ENCODE measurements around the gene GTF2A1L. TPM values are rescaled to one million over a fixed set of nuclear protein-coding genes. Genes with fewer than 3 reads are reported as not detected.
"Not testable (repeated sequence)": the region's sequence is repeated elsewhere in the genome, so short reads cannot be mapped to it uniquely, and the experiment has no call there.

GTF2A1L gene
- total RNA-seq, 2 experiments from 2014 or later = not detected

DNA sequence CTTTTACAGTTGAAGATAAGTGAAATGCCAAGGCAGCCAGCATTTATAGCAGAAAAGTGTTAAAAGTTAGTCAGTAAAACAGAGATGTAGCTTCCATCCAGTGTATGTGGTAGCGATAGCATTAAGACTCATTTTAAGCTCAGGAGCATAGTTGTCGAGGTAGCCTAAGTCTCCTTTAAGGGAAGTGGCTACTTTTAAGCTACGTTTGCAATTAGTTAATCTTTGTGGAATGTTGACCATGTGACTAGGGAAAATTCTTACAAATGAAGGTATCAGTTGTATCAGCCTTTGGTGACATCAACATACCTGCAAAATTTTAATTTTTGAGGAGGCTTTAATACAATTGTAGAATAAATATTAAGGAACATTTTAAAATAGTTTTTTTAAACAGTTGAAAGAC is 76.0 kb downstream of the GTF2A1L start:
- H3K4me3 Mint-ChIP-seq = no peak overlapping the region
- POLR2A ChIA-PET = no interaction called here
- H3K36me3 Mint-ChIP-seq (ENCODE audit: low read depth) = no peaks in the 10 kb centered on the region
- CTCF ChIA-PET = no interaction called here
- H3K9me3 Mint-ChIP-seq = no peaks in the 10 kb centered on the region
- no peaks in the 10 kb centered on the region for H3K4me1 Mint-ChIP-seq
- no peak for DNase-seq
- no peaks in the 10 kb centered on the region for H3K27me3 Mint-ChIP-seq
- H3K27ac Mint-ChIP-seq = no peak overlapping the region

DNA sequence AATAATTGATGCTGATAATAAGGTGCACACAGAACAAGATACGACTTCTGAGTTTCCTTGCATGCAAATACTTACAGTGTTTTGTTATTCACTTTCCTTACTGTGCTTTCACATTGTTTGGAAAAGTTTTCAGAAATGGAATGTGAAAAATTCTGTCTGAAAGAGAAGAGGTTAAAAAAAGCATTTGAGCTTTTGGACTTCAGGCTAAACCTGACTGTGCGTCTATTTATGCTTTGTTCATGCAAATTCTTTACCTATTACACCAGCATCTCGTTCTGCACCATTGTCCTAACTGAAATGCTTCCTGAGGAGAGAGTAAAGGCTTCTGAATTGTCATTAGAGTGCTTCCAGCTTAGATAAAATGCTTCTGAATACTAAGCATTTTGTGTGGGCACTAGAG is 76.5 kb downstream of the GTF2A1L start:
- no peak overlapping the region for H3K4me3 Mint-ChIP-seq
- no peaks in the 10 kb centered on the region for H3K4me1 Mint-ChIP-seq
- ChIA-PET POLR2A (no interaction called here), CTCF (no interaction called here)
- no peak overlapping the region for H3K27ac Mint-ChIP-seq
- H3K36me3 Mint-ChIP-seq (ENCODE audit: low read depth) = no peaks in the 10 kb centered on the region
- no peak for DNase-seq
- H3K27me3 Mint-ChIP-seq = no peaks in the 10 kb centered on the region
- H3K9me3 Mint-ChIP-seq = no peaks in the 10 kb centered on the region

DNA sequence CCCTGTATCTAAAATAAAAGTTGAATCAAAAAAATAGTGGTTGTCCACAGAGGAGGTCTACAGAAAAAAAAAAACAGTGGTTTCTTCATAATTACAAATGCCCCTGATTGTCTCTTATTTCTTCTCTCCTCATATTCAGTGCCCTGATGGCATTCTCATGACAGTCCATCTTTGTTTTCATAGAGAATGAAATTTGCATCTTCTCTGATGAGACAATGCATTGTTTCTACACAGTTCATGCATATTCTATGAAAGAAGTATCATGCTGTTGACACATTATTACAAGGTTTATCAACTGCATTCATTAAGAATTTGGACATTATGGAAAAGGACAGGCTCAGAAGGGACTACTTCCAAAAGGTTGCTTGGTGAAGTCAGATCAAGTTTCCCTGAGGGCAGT is 78.3 kb downstream of the GTF2A1L start:
- POLR2A ChIA-PET = no interaction called here
- H3K27me3 Mint-ChIP-seq = no peaks in the 10 kb centered on the region

DNA sequence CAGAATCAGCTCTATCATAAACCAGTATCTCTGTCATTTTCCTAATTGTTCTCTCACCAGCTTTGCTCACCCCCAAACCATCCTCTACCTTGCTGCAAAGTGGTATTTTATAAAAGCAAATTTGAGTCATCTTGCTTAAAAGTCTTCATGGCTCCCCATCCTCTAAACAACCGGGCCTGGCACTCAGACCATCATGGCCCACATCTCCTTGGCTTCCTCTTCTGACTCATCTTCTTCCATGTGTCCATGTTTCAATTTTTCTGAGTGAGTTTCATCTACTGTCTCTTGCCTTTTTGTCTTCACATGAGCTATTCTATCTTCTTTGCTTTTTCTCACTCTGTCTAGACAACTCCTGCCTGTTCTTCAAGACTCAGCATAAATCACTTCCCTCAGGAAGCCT is 79.2 kb downstream of the GTF2A1L start:
- Mint-ChIP-seq H3K4me1 (no peaks in the 10 kb centered on the region), H3K27me3 (no peaks in the 10 kb centered on the region), H3K9me3 (no peaks in the 10 kb centered on the region), H3K36me3 (ENCODE audit: low read depth) (no peaks in the 10 kb centered on the region), H3K4me3 (no peak overlapping the region), H3K27ac (no peak overlapping the region)
- no peak for DNase-seq
- POLR2A ChIA-PET = no interaction called here
- CTCF ChIA-PET = no interaction called here

More for the DNA sequence above, 78.3 kb downstream of the GTF2A1L start:
- CTCF ChIA-PET = no interaction called here
- no peaks in the 10 kb centered on the region for H3K4me1 Mint-ChIP-seq
- no peaks in the 10 kb centered on the region for H3K9me3 Mint-ChIP-seq
- no peaks in the 10 kb centered on the region for H3K36me3 Mint-ChIP-seq (ENCODE audit: low read depth)
- H3K4me3 Mint-ChIP-seq = no peak overlapping the region
- no peak for DNase-seq
- H3K27ac Mint-ChIP-seq = no peak overlapping the region

DNA sequence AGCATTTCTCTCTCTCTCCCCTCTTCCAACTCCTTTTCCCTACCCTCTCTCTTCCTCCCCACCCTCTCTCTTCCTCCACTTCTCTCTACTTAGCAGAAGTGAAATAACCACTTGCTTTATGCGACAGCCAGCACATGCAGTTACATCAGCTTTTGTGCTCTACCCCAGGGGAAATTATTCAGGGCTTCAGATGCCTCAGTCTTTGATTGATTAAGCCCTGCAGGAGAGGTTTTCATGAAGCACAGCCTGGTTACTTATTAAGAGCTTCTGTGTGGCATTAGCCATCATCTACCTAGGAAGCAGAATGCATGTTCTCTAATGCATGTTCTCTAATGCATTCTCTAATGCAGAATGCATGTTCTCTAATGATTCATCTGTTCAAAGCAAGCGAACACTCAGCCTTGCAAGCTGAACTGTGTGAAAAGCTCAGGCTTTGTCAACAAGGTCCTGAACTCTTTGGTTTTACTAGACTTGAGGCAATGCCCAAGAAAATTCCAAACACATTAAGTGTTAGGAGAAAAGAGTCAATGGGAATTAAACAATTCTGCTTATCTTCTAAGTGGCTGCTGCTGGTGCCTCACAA is 81.8 kb downstream of the GTF2A1L start:
- Mint-ChIP-seq H3K27me3 (no peaks in the 10 kb centered on the region), H3K36me3 (ENCODE audit: low read depth) (no peaks in the 10 kb centered on the region), H3K4me1 (no peaks in the 10 kb centered on the region), H3K9me3 (no peaks in the 10 kb centered on the region), H3K27ac (no peak overlapping the region), H3K4me3 (no peak overlapping the region)
- ChIA-PET POLR2A (interaction anchor here (0.6 kb wide), 1 partner anchor 85 kb away, joined by 4 read pairs; no protein-coding TSS in a partner anchor), CTCF (no interaction called here)
- no peak for DNase-seq

DNA sequence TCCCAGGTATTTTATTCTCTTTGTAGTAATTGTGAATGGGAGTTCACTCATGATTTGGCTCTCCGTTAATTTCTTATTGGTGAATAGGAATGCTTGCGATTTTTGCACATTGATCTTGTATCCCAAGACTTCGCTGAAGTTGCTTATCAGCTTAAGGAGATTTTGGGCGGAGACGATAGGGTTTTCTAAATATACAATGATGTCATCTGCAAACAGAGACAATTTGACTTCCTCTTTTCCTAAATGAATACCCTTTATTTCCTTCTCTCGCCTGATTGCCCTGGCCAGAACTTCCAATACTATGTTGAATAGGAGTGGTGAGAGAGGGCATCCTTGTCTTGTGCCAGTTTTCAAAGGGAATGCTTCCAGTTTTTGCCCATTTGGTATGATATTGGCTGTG is 86.0 kb downstream of the GTF2A1L start:
- POLR2A ChIA-PET; H3K27ac Mint-ChIP-seq; H3K4me1 Mint-ChIP-seq; H3K9me3 Mint-ChIP-seq; H3K4me3 Mint-ChIP-seq; H3K27me3 Mint-ChIP-seq; H3K36me3 Mint-ChIP-seq (ENCODE audit: low read depth); DNase-seq; CTCF ChIA-PET: not testable (repeated sequence)

DNA sequence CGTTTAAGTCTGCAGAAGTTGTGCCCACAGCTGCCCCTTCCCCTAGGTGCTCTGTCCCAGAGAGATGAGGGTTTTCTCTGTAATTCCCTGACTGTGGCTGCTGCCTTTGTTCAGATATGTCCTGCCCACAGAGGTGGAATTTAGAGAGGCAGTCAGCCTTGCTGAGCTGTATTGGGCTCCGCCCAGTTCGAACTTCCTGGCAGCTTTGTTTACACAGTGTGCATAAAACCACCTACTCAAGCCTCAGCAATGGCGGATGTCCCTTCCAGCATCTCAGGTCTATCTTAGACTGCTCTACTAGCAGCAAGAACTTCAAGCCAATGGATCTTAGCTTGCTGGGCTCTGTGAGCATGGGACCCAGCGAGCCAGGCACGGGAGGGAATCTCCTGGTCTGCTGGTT is 89.8 kb downstream of the GTF2A1L start:
- Mint-ChIP-seq H3K4me3 (no peak overlapping the region), H3K27ac (peak overlapping the region; percentile 42), H3K27me3 (no peaks in the 10 kb centered on the region), H3K4me1 (peaks cover 2% of the 10 kb centered on the region), H3K9me3 (no peaks in the 10 kb centered on the region), H3K36me3 (ENCODE audit: low read depth) (no peaks in the 10 kb centered on the region)
- ChIA-PET CTCF (no interaction called here), POLR2A (no interaction called here)
- DNase-seq = peak; percentile 33

DNA sequence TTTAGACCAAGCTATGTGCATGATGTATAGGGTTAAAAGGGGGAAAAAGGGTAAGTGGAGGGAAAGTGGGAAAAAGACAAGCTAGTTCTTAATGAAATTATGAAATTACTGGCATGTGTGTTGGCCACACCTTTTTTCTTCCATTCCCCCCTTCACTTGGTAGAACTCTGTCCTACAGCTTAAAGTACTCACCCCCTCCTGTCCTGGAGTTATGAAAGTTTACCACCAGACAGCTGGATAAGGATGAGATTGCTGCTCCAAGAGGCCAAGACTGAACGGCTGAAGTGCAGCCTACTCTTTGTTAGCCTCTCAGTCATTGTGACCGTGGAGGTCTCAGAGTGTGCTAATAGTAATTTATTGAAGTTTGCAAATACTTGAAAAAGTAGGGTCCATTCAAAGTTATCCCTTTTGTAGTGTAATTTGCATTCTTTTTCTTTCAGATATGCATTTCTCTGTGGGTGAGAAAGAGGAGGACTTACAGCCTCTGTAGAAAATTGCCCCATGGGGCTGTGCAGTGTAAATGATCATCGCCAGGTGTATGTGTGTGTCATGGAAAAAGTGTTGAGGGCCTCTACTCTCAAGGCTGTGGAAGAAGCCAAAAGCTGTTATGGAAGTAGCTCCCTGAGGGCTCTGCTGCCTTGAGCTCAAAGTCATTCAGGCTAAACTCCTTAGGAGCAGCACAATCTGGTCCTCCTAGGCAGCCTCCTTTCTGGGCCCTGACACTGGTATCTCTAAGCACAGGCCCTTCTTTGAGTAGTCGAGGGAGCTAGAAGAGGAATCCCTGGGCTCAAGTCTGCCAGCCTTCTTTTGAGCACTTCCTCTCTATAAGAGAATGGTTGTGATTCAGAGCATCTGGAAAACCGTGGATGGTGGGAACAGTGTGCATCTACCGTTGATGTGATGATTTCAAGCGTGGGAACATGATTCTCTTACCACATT is 91.7 kb downstream of the GTF2A1L start:
- Mint-ChIP-seq H3K36me3 (ENCODE audit: low read depth) (no peaks in the 10 kb centered on the region), H3K27me3 (no peaks in the 10 kb centered on the region), H3K4me3 (no peak overlapping the region), H3K27ac (no peak overlapping the region), H3K9me3 (no peaks in the 10 kb centered on the region), H3K4me1 (peaks cover 8% of the 10 kb centered on the region)
- no peak for DNase-seq
- CTCF ChIA-PET = no interaction called here
- POLR2A ChIA-PET = no interaction called here

DNA sequence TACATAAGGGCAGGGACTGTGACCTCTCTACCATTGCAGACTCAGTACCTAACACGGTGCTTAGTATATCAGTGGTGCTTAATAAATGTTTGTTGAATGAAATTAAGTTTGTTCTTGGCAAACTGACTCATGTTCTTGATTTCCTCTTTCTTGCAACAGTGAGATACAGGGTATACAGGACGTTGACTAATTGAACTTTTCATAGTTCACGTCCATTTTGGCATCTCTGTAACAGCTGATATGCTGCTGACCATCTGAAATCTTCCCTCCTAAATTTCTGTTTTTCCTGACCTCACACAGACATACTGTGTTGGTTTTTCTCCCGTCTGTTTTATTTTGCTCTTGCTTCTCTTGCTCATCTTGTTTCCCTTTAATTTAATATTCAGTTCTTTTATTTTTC is 93.7 kb downstream of the GTF2A1L start:
- no peak for DNase-seq
- H3K27me3 Mint-ChIP-seq = no peaks in the 10 kb centered on the region
- H3K4me1 Mint-ChIP-seq = peaks cover 8% of the 10 kb centered on the region
- no peaks in the 10 kb centered on the region for H3K36me3 Mint-ChIP-seq (ENCODE audit: low read depth)
- no peak overlapping the region for H3K4me3 Mint-ChIP-seq
- H3K9me3 Mint-ChIP-seq = no peaks in the 10 kb centered on the region
- H3K27ac Mint-ChIP-seq = no peak overlapping the region
- POLR2A ChIA-PET = no interaction called here
- CTCF ChIA-PET = no interaction called here

DNA sequence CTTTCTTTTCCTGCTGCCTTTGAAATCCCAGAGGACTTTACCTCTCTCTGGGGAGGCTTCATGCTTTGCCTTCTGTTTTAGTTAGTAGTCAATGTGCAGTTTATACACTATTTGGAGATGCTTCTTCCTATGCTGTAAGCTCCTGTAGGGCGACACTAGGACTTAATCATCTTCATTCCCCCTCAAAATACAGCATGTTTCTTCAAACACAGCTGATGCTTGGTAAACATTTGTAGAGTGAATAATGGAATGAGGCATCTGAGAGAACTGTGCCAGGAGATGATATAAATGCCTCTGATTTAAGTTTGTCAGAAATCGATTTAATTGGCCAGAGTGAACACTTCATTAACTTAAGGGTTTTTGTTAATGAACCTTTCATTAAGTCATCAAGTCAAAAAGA is 94.5 kb downstream of the GTF2A1L start:
- Mint-ChIP-seq H3K4me3 (no peak overlapping the region), H3K36me3 (ENCODE audit: low read depth) (no peaks in the 10 kb centered on the region), H3K4me1 (peaks cover 8% of the 10 kb centered on the region), H3K9me3 (no peaks in the 10 kb centered on the region), H3K27me3 (no peaks in the 10 kb centered on the region), H3K27ac (no peak overlapping the region)
- DNase-seq = no peak
- ChIA-PET POLR2A (no interaction called here), CTCF (no interaction called here)

DNA sequence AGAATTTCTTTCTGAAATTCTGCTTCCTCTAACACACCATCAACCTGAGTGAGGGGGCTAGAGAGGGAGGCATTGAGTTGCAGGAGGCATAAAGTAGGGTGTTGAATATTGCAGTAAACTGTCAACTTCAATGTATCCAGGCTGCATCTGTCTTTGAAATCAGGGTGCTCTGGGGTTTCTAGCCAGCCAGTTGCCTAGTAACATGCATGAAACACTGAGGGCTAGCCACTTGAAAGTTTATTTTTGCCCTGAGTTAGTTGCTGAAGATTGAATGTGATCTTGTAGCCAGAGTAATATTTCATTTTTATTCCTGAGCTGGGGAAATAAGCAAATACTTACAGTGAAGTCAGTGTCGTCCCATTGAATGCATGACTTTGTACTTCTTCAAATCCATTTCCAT is 96.0 kb downstream of the GTF2A1L start:
- ChIA-PET POLR2A (no interaction called here), CTCF (no interaction called here)
- H3K9me3 Mint-ChIP-seq = no peaks in the 10 kb centered on the region
- peak; percentile 7 for DNase-seq
- H3K36me3 Mint-ChIP-seq (ENCODE audit: low read depth) = no peaks in the 10 kb centered on the region
- H3K27ac Mint-ChIP-seq = peak overlapping the region; percentile 60
- H3K4me3 Mint-ChIP-seq = no peak overlapping the region
- no peaks in the 10 kb centered on the region for H3K27me3 Mint-ChIP-seq
- peaks cover 6% of the 10 kb centered on the region for H3K4me1 Mint-ChIP-seq

DNA sequence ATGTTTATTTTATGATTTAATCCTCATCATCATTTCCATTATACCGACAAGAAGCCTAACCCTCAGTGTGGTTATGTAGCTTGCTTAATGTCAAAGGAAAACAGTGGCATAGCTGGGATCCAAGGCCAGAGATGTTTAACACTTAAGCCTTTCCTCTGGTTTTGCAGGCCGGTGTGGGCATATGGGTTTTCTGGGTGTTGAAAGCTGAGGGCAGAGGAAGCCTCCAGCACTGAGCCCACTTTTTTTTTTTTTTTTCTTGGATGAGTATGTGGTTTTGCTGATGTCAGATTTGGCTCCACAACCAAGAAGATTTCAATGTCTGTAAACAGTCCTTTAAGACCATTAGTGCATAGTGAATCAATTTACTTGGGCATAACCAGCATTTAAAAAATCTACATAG is 96.6 kb downstream of the GTF2A1L start:
- POLR2A ChIA-PET = no interaction called here
- peaks cover 6% of the 10 kb centered on the region for H3K4me1 Mint-ChIP-seq
- H3K27ac Mint-ChIP-seq = no peak overlapping the region
- H3K27me3 Mint-ChIP-seq = no peaks in the 10 kb centered on the region
- CTCF ChIA-PET = no interaction called here
- no peak overlapping the region for H3K4me3 Mint-ChIP-seq
- DNase-seq = no peak
- H3K9me3 Mint-ChIP-seq = no peaks in the 10 kb centered on the region
- no peaks in the 10 kb centered on the region for H3K36me3 Mint-ChIP-seq (ENCODE audit: low read depth)

DNA sequence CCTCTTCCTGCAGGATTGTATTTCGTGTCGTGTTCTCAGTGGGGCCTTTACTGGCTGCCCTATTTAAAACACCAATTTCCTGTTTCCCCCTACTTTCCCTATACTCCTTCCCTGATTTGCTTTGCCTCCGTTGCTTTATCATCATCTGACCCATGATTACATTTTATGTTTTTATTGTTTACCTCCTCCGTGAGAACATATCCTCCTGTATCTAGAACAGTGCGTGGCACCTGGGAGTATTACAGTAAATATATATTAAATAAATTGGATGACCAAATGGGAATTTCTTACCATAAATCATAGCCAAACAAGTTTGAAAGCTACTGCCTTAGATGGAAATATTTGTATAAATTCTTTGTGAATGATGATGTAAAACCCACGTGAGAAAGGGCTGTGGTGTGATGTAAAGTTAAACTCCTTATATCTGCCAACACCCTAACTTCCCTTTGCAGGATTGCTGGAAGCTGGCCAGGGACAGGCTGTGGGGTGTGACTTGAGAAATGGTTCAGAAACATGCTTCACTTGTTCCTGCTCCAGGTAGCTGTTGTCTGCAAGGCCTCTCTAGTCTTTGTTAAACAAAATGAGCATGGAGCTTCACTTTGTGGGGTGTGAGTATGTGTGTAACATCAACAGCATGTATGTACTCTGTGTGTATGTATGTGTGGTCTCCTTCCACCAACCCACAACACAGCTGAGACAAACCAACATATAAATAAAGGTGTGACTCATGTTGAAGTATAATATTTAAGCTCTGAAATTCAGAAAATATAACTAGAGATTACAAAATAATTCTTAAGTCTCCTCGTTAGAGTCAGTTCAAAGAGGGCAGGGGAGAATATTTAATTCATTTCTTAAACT is 97.6 kb downstream of the GTF2A1L start:
- ChIA-PET POLR2A (no interaction called here), CTCF (no interaction called here)
- H3K4me1 Mint-ChIP-seq = peaks cover 6% of the 10 kb centered on the region
- no peak overlapping the region for H3K4me3 Mint-ChIP-seq
- H3K27ac Mint-ChIP-seq = no peak overlapping the region
- no peaks in the 10 kb centered on the region for H3K9me3 Mint-ChIP-seq
- no peak for DNase-seq
- no peaks in the 10 kb centered on the region for H3K36me3 Mint-ChIP-seq (ENCODE audit: low read depth)
- H3K27me3 Mint-ChIP-seq = no peaks in the 10 kb centered on the region
